Stimulated activated CD8-positive, alpha-beta memory T cell treated with anti-CD3 and anti-CD28 coated beads, Interleukin-12 subunit alpha, Interleukin-12 subunit beta, amount 100 ng/mL, for 4 hours (primary cell): ENCODE data around the gene RPL36AL.

Experiments
- DNase-seq: peaks from one replicate; pipeline ENCODE4 v3.0.0-alpha.2; 2020; ENCODE audit warnings: low read depth

RPL36AL gene

DNA sequence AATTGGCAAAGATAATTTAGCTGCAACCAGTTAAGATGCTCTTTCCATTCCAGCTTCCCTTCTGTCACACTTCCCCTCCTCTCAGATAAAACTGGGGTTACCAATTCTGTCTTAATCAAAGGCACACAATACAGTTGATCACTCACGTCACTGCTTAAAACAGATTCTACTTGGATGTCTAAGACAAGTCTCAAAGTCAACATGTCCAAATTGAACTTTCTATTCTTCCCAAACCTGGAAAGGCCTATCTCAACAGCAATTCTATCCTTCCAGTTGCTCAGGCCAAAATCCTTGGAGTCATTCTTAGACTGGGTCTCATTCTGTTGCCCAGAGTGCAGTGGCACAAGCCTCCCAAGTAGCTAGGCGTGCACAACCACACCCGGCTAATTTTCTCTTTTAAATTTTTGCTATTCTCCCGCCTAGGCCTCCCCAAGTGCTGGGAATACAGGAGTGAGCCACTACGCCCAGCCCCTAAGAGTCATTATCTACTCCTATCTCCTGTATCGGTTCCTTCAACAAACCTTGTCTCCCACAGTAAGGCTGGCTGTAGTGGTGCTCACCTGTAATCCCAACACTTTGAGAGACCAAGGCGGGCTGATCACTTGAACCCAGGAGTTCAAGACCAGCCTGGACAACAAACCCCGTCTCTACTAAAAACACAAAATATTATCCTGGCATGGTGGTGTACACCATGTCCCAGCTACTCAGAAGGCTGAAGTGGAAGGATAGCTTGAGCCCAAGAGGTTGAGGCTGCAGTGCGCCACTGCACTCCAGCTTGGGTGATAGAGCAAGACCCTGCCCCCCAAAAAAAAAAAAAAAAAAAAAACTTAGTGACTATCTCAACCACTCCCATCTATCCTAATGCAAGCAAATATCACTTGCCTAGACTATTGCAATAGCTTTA lies 39.0 kb downstream of the RPL36AL start:
- no peak for DNase-seq

- no peak for DNase-seq
These were observed 40.6 kb downstream of the RPL36AL start for GRCh38 chr14:49579841-49580240.

GRCh38 chr14:49578141-49578540 lies 42.3 kb downstream of the RPL36AL start:
- no peak for DNase-seq

DNA sequence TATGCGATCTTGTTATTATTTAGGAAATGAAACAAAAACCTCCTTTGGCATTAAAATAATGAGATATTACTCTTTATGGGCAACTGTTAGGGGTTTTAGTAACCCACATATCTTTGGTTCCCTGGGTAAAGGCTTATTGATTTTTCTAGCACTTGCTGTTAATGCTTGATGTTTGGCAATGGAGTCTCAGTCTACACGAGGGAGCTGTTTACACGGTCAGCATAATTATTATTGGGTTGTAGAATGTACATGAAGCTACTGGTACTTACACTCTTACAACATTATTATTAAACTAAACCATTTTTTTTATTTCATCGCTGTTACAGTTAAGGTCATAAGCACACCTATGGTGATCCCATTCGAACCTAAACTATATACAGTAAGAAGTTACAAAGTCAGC lies 46.4 kb downstream of the RPL36AL start:
- no peak for DNase-seq

DNA sequence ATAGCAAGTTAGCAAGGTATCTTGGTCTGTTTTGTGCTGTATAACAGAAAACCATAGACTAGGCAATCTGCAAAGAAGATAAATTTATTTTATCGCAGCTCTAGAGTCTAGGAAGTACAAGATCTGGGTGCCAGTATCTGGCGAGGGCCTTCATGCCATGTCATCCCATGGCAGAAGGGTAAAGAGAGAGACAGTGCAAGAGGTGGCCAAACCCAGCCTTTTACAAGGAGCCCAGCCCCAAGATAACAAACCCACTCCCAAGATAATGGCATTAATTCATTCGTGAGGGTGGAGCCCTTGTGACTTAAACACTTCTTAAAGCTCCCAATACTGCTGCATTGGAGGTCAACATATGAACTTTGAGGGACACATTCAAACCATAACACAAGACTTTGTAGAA lies 51.1 kb downstream of the RPL36AL start:
- no peak for DNase-seq
